ENCODE data around the gene RTKN2.

DNA sequence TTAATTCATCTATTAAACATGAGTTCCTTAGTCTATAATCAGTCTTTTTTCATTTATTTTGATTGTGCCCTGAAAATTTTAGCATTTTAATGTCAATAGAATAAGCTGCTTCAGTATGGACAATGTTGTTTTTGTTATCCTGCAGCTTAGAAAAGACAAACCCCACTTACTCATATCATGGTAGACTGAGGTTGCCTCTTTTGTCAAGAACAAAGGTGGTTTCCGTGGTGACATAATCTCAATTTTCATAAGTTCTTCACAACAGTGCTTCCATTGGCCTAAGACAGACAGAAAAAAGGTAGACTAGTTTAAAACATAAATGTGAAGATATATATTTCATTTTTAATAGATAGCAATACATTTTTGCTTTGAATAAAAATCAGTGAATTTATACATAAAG, 69.1 kb downstream of the RTKN2 start:
- TF ChIP-seq, protein P1, sequence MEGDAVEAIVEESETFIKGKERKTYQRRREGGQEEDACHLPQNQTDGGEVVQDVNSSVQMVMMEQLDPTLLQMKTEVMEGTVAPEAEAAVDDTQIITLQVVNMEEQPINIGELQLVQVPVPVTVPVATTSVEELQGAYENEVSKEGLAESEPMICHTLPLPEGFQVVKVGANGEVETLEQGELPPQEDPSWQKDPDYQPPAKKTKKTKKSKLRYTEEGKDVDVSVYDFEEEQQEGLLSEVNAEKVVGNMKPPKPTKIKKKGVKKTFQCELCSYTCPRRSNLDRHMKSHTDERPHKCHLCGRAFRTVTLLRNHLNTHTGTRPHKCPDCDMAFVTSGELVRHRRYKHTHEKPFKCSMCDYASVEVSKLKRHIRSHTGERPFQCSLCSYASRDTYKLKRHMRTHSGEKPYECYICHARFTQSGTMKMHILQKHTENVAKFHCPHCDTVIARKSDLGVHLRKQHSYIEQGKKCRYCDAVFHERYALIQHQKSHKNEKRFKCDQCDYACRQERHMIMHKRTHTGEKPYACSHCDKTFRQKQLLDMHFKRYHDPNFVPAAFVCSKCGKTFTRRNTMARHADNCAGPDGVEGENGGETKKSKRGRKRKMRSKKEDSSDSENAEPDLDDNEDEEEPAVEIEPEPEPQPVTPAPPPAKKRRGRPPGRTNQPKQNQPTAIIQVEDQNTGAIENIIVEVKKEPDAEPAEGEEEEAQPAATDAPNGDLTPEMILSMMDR (IDR thresholded peaks at IDR 0.05): no peak
- no peak for TF ChIP-seq POLR2A (IDR thresholded peaks at IDR 0.05)

All from Peyer's patch (tissue), 4 donors.